HG02610 (cell line): Measurements from ENCODE around the gene CA5A.

Source experiments
- ATAC-seq: cut with Tn5 transposase; IDR thresholded peaks from one replicate; pipeline ENCODE4 v1.9.1; 2021; ENCODE audit warnings: mild to moderate bottlenecking, moderate library complexity; ENCODE audit not compliant: unreplicated experiment

The CA5A gene

DNA sequence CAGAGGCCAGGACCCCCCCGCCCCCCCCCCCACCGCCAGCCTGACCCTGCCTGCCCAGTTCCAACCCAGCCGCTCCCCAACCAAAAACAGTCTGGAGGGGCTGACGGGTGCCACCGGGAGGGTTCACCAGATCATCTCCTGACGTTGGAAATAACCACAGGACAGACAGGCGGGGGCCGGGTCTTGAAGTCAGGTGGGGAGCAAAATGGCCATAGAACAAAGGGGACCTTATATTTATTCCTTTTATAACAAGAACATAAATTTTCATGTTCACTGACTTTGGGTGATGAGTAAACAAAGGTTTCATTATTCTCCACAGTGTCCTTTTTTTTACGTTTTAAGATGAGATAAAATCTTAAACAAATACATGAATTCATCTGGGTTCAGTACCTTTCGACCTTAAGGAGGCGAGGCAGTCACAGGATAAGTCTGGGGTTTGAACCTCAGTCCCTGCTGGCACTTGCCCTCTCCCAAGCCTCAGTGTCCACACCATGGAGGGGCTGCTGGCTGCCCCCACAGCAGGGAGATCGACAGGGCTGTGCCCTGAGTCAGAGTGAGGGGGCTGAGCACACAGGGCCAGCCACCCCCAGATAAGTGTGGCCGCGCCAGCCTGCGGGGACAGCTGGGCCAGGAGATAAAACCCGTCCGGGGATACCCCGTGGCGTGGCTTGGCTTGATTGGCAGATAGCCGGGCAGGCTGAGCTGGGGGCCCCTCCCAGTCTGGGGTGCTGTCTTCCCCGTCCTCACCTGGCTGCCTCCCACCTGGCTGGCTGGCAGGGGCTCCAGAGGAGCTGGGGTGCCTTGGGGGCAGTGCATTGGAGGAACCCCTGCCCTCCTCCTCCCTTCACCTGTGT is 82.0 kb downstream of the CA5A start:
- ATAC-seq, result no peak

DNA sequence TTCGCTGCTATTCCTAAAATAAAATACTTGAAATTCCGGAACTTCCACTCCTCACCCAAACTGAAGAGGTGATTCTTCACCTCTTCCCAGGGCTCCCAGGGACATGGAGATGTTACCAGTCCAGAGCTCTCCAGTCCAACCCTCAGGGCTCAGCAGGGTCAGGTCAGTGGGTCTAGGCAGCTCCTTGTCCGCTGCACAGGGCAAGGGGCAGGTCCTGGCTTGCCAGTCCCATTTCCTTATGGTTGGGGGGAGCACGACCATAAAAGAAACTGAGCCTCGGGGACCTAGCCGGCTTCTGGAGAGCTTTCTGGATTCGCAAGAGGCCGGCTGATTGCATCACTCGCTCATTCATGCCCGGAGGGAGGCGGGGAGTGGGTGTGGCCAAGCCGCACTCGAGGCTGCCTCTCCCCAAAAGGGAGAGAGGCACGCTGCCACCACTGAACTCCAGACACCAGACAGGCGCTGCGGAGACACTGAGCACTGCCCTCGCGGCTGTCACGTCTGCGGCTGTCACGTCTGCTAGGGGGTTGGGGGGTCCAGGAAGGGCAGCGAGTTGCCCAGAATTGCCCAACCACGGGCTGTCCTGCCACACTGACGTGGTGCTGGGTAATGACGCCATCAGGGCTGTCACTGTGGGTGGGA is 82.8 kb downstream of the CA5A start:
- ATAC-seq, result peak; percentile 49

DNA sequence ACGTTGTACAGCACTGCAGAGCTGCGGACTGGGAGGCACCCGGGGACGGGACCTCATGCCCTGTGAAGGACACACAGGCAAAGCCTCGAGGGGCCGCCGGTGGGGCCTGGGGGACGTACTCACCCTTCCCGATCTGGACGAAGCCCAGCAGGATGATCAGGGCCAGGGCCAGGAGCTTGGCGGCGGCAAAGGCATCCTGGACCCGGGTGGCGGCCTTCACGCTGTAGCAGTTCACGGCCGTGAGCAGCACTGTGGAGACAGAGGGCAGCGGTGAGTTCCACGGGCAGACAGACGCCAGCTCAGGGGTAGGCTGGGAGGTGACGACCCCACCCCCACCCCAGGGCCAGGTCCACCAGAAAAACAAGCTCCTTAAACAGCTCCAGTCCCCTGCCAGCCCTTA is 84.7 kb downstream of the CA5A start:
- no peak for ATAC-seq

DNA sequence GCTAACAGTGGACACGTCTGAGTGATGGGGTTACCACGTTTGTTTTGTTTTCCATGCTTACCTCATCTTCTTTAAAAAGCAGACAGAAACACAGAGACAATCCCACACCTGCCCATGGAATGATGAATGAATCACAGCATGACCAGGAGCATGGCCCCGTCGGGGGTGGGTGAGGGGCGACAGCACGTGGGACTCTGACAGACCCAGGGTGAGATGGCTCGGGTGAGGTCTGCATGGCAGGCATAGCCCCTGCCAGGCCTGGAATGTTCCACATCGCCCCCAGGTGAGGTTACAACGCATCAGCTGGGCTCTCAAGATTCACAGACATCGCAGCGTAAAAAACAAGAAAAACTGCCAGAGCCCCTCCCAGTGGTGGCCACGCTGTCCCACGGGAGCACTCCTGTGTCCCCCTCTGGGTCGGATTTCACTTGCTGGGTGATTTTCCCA is 85.2 kb downstream of the CA5A start:
- no peak for ATAC-seq

DNA sequence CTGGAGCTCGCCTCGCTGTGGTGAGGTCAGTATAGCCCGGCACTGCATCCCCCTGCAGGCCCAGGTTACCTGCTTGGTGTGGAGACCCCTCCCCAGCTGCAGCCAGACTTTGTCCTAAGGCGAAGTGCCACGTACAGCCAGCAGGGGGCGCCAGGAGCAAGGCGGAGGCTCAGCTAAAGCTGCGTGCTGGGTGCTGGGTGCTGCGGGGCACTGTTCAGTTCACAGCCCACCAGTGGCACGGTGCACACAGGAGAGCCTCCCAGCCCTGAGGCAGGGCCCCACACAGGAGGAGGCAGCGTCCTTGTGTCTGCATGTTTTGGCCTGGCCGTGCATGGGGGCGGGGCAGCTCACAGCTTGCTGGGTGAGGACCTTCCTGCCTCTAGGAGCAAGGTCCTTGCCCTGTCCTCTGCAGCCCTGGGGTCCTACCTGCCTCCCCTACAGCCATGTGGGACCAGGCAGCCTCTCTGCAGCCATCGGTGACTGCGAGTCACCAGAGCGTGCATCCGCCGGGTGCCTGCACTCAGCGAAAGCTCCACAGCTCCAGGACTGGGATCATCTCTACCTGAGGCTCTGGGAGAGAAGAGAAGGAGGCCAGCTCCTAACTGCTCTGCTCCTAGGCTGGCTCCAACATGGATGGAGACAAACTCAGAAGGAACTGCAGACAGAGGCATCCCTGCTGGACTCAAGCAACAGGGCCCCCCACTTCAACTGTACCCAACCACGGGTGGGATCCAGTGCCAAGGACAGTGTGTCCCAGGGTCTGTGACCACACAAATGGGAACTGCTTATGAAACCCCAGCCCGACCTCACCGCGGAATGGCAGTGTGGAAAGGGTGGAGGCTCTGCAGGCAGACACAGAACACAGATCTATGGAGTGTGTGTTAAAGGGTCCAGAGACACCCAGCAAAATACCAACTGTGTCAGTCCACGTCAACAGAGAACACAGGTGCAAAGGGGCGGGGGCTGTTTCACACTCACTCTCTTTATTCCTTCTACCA is 86.0 kb downstream of the CA5A start:
- no peak for ATAC-seq

DNA sequence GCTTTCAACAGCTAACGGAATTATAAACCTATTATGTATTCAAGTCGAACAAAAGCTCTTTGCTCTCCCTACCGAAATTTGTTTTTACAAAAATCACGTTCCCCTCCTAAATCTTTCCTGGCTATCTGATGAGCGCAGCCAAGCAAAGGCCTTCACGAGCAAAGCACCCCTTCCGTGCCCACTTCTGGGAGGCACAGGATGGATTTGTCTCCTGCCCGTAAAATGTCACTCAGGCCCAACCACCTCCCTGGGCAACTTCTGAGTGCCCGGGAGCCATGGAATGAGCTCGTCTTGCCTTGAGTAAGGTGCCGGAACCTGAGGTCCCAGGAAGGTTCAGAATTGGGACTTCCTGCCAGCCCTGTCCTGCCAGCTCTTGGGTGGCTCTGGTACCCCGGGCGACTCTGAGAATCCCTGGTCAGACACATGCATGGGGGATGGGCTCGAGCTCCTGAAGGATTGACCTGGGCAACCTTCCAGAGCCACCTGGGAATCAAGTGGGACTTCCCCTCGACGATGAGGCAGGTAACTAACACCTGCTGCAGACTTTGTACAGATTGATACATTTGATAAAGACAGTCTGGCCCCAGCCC is 86.8 kb downstream of the CA5A start:
- ATAC-seq, result no peak

DNA sequence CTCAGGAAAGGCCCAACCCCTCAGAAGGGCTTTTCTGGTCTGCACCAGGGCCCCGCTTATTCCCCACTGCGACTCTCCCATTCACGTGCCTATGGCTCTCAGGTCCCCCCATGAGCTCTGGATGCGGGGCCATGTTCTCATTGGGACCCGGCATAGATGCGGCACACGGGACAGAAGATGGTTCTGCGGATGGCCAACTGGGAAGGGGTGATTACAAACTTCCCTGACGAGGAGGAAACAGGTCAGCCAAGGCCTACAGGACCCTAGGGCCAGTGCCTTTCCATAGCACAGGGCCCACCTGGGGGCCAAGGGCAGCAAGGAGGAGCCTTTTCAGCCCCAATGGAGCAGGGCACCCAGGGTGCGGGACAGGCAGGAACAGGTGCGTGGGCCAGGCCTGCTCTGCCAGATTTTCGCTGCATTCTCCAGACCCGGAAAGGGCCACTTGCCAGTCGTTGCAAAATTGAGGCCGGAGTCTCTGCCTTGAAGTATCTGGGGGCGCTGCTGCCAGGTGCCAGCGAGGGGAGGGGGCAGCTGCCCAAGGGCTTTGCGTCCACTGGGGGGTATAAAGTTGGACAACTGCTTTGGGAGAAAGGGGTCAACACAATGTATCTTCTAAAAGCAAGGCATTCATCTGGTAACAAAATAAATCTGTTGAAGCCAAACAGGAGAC is 87.5 kb downstream of the CA5A start:
- ATAC-seq, result no peak

DNA sequence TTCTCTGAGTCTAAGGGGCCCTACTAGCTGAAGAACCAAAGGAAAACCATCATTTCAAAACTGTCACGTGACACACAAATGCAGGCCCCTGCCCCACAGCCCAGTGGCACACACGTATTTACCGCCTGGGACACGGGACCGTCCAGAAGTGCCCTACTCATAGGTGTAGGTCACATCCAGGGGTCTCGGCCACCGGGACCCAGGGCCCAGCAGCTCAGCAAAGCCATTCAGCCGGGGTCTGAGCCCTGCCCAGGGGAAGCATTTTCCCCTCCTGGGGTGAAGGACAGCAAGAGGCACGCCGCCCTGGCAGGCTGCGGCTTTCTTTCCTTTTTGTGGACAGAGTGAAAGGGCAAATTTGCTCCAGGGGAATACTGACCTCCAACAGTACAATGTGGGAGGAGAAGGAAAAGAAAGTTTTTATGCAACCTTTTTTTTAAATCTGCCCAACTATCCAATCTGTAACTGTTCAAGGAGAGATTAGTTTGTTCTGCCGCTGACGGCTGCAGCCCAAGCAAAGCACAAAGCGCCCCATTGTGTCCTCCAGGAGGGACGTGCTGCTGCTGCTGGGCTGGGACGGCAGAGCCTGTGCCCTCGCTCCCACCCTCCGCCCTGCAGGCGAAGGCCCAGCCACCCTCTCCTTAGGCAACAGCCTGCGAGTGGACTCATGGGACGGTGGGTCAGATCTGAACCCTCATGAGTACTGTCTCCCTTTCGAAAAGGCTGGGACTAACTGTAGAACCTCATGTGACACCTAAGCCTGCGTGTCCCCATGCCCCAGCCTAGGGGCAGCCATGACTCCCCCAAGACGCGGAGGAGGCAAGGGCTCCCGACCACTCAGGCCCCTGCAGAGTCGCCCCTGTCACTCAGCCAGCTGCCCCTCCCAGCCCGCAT is 88.3 kb downstream of the CA5A start:
- ATAC-seq, result no peak

DNA sequence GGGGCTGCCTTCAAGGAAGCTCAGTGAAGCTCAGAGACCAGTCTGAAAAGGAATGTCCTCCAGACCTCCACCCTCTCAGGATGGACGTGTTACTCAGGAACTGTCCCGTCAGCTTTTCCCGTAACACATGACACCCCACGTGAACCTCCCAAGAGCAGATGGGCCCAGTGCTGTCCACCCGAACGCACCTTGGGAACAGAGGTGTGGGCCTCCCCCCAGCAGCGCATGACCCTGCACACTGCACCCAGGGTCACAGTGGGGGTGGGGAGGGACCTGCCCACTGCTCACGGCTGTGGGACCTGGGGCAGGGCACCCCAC is 88.9 kb downstream of the CA5A start:
- ATAC-seq, result no peak

DNA sequence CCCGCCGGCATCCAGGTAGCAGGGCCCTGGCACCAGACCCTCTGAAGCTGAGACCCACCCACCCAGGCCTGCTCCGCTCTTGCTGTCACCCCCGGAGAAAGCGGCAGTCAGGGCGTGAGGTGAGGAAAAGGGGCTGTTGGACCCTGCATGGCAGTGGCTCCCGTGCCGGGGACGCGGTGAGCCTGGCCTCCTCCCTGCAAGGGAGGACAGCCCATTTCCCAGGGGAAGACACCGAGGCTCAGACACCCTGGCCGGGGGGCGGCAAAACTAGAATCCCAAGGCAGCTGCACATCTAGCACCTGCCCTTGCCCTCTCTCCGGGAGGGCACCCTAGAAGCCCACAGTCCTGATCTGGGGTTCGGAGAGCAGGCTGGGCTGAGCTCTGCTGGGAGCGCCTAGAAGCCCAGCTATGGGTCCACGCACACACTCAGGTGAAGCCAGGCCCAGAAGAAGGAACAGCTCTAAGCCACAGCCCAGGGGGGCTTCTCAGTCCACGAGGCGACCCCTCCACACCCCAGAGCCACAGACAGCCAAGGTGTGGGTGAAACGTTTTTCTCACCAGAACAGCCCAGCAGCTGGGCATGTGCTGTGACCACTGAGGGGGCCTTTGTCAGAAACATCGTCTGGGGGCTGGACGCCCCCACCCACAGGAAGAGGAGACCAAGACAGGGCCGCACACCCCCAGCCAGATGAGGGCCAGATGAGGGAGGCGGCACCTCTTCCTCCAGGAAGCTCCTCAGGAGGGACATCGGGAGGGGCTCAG is 89.4 kb downstream of the CA5A start:
- no peak for ATAC-seq

DNA sequence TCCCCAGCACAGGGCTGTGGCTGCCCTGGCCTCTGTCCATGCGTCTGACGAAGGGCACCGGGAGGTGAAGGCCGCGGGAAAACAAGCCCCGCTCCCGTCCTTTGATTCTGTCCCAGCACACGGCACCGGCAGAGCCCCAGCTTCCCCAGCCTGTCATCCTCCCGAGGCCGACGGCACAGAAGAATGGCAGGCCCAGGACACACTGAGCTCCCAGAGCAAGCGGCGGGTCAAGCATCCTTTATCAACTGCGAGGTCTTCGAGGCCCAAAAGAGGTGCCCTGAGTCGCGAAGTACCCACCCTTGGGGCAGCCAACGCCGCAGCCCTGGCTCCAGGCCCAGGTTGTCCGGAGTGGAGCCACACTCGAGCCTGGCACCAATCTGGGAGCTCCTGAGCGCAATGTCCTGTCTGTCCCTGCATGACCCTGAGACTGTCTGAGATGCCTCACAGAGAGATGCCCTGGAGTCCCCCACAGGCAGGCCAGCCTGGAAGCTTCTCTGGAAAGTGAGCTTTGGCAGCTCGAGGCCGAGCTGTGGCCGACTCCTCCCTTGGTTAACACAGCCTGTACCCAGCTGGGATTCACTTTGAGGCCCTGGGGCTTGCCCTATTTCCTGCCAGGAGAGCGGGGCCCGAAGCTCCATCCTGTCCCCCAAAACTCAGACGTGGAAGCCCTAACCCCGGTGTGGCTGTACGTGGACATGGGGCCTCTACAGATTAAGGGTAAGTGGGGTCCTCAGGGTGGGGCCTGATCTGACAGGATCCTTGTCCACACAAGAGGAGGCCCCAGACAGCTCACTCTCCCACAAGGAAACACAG is 90.3 kb downstream of the CA5A start:
- no peak for ATAC-seq

DNA sequence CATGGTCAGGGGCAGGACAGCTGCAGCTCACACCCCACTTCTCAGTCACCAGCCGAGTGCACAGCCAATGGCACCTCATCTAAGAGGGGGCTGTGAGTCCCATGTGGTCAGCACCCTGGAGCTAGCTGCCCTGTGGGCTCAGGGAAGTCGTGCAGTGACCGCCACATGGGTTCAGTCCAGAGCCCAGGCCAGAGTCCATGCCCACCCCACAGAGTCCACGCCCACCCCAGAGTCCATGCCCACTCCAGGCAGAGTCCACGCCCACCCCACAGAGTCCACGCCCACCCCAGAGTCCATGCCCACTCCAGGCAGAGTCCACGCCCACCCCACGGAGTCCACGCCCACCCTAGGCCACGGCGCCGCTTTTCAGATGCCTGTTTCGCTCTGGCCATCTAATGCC is 91.1 kb downstream of the CA5A start:
- no peak for ATAC-seq

DNA sequence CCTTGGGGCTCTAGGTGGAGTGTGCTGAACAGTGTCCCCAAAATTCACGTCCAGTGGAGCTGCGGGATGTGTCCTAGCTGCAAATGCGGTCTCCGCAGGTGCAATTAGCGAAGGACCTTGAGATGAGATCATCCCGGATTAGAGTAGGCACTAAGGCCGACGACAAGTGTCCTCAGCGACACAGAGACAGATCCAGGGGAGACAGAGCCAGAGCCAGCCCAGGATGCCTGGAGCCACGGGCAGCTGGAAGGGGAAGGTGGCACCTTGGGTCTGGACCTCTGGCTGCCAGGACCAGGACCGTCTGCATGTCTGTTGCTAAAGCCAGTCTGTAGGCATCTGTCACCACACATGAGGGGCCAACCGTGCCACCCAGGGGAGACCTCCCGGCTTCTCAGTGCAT is 91.5 kb downstream of the CA5A start:
- ATAC-seq, result no peak

DNA sequence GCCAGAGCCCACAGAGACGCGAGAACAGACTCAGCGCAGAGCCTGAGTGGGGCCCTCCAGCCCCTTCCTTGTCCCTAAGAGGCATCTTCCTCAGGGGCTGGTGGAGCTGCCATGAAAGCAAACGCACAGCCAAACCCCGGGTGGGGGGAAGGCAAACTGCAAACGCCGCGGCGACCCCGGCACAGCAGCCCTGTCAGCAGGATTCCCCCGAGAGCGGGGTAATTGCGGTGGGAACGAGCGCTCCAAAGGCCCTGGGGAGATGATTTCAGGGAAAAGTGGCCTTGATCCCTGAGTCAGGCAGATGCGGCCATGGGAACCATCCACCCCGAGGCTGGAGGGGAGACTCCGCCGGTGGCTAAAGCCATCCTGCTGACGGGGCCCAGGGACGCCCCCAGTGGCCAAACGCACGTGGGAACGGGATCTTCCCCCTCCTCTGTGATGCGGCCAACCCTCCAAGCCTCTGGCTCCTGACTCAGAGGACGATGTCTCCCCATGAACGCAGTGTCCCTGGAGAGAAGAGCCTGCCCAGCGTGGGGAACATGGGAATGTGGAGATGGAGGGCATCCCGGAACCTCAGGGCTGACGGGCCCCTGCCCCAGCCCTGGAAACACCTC is 92.1 kb downstream of the CA5A start:
- no peak for ATAC-seq

DNA sequence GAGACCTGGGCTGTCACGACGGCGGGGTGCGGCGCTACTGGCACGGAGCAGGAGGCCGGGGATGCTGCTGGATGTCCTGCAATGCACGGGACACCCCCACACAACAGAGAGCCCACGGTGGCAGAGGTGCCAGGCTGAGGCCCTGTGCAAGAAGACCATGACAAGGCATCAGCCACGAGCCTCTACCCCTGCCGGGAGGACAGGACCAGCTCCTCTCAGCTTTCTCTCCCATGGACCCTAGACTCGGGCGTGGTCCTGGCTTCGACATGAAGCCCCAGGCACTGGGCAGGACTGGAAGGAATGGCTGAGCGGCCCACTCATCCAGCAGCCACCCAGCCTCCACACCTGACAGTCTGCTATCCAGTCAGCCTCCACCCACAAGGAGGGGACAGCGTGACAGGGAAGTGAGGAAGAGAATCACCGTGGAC is 92.6 kb downstream of the CA5A start:
- ATAC-seq, result no peak

DNA sequence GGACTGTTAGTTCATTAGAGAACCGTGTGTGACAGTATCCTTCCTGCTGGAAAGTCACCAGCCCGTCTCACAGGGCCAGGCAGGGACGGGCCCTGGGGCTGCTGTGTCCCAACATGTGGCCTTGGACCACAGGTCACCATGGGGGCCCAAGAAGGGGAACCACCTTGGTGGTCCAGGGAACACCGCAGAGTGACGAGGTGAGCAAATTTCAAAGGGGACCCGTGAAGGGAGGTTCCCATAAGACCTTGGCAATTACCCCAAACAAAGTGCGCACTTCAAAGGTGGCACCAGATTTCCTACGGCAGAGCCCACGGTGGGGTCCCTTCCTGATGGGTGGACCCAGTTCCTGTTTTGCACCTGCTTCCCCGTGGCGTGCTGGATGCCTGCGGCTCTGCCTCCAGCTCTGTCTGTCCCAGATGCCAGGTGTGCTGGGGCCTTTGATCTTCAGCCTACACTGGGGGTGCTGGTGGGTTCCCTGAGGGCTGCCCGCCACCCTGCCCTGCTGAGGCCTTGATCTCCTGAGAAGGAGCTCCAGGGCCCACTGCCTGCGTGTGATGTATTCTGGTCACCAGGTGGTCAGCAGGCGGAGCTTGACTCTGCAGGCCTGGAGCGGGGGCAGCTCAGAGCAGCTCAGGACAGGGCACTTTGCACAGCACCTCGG is 94.0 kb downstream of the CA5A start:
- no peak for ATAC-seq
